K562 (cell line): ENCODE results near the gene CPM.

Experiments used
- CHCHD3 ChIP-seq: fragments of 250-450 bp; sonication (Bioruptor Pico); IDR thresholded peaks from 2 replicates; pipeline ENCODE4 v2.1.2; 2022; ENCODE audit warnings: mild to moderate bottlenecking
- EZH2 ChIP-seq: IDR thresholded peaks from 2 replicates; pipeline ENCODE4 v1.6.1; 2012; ENCODE audit warnings: low read depth, mild to moderate bottlenecking, inconsistent platforms, low read length, borderline replicate concordance
- HDAC2 ChIP-seq: fragments of 450-650 bp; IDR thresholded peaks from 2 replicates; pipeline ENCODE4 v1.6.1; 2016; ENCODE audit warnings: mild to moderate bottlenecking
- JUNB ChIP-seq: fragments of 450-650 bp; formaldehyde crosslinking; conservative IDR thresholded peaks from 2 replicates; pipeline ENCODE4 v1.4.0; 2020; ENCODE audit warnings: mild to moderate bottlenecking
- MAZ ChIP-seq, 2 experiments: fragments of 450-650 bp in 1 of 2; sonication (generic) in 1 of 2; formaldehyde crosslinking; IDR thresholded peaks in 1 of 2; conservative IDR thresholded peaks in 1 of 2; 2 replicates each; pipeline versions ENCODE4 v1.4.0 to v1.5.0; 2020; ENCODE audit warnings: mild to moderate bottlenecking in 1 of 2, missing genetic modification reagents in 1 of 2
- MTA2 ChIP-seq: fragments of 450-650 bp; IDR thresholded peaks from 2 replicates; pipeline ENCODE4 v1.6.1; 2016; ENCODE audit warnings: low read depth
- SMARCA5 ChIP-seq: fragments of 450-650 bp; IDR thresholded peaks from 2 replicates; pipeline ENCODE4 v1.6.1; 2016
- ZNF551 ChIP-seq: fragments of 250-450 bp; sonication (Bioruptor Pico); IDR thresholded peaks from 2 replicates; pipeline ENCODE4 v1.5.0; 2021; ENCODE audit warnings: mild to moderate bottlenecking, moderate library complexity
- TF ChIP-seq, protein P1 (sequence below): sonication (generic); formaldehyde crosslinking; IDR thresholded peaks from 2 replicates; pipeline ENCODE4 v1.9.0; 2022; ENCODE audit warnings: mild to moderate bottlenecking, missing genetic modification reagents
- TF ChIP-seq, protein P2 (sequence below), 2 experiments: fragments of 450-650 bp; conservative IDR thresholded peaks; 2 replicates each; pipeline ENCODE4 v1.6.1; 2017; ENCODE audit warnings: mild to moderate bottlenecking in 2 of 2, moderate library complexity in 2 of 2

DNA sequence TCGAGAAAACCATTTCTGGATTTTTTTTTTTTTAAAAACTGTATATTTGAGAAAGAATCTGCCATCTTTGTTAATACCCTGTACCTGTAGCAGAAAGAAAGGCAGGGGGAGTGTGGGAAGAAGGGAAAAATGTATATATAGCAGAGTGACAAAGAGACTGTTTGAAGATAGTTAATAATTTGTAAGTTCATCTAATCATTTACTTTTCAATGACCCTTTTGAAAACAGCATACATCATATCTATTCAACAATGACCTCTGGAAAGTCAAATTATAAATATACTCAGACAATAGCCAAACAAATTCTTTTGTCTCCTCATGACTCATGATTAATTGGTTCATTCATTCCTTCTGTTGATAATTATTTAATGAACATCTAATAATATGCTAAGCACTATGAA is 10.9 kb upstream of the CPM start:
- TF ChIP-seq EZH2 (no peak), MAZ (CRISPR knock-in tag; conservative IDR thresholded peaks at IDR 0.05 in 1 of 2, IDR thresholded peaks at IDR 0.05 in 1 of 2) (no peak), JUNB (CRISPR knock-in tag) (no peak), MTA2 (no peak), ZNF551 (CRISPR knock-in tag) (no peak), SMARCA5 (no peak), HDAC2 (no peak), CHCHD3 (CRISPR knock-in tag) (no peak)
- TF ChIP-seq, protein P1, sequence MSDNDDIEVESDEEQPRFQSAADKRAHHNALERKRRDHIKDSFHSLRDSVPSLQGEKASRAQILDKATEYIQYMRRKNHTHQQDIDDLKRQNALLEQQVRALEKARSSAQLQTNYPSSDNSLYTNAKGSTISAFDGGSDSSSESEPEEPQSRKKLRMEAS = no peak
- TF ChIP-seq, protein P2, sequence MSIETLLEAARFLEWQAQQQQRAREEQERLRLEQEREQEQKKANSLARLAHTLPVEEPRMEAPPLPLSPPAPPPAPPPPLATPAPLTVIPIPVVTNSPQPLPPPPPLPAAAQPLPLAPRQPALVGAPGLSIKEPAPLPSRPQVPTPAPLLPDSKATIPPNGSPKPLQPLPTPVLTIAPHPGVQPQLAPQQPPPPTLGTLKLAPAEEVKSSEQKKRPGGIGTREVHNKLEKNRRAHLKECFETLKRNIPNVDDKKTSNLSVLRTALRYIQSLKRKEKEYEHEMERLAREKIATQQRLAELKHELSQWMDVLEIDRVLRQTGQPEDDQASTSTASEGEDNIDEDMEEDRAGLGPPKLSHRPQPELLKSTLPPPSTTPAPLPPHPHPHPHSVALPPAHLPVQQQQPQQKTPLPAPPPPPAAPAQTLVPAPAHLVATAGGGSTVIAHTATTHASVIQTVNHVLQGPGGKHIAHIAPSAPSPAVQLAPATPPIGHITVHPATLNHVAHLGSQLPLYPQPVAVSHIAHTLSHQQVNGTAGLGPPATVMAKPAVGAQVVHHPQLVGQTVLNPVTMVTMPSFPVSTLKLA (conservative IDR thresholded peaks at IDR 0.05) = no peak
